Measurements from ENCODE around the gene FAM221A.
"Not testable (repeated sequence)": the region's sequence is repeated elsewhere in the genome, so short reads cannot be mapped to it uniquely, and the experiment has no call there.

The FAM221A gene

GRCh38 chr7:23679898-23680413 is at the start of gene FAM221A:
FAM221A (plus strand) TSS chr7:23680199; CDS start chr7:23680219, 20 bp downstream.
- peak; percentile 85 for DNase-seq

GRCh38 chr7:23633417-23633816 is 46.6 kb upstream of the FAM221A start:
- DNase-seq: no peak

- DNase-seq: no peak
Observed at GRCh38 chr7:23645822-23646221, 34.2 kb upstream of the FAM221A start.

GRCh38 chr7:23653942-23654341 is 26.1 kb upstream of the FAM221A start:
- DNase-seq: no peak

GRCh38 chr7:23654508-23654907 is 25.5 kb upstream of the FAM221A start:
- DNase-seq: no peak

GRCh38 chr7:23655433-23655832 is 24.6 kb upstream of the FAM221A start:
- DNase-seq: no peak

- DNase-seq: no peak
Observed at GRCh38 chr7:23658831-23659427, 21.1 kb upstream of the FAM221A start.

- DNase-seq: no peak
Observed at GRCh38 chr7:23661385-23661784, 18.6 kb upstream of the FAM221A start.

GRCh38 chr7:23662124-23662983 is 17.6 kb upstream of the FAM221A start:
- no peak for DNase-seq

GRCh38 chr7:23662984-23663313 is 17.1 kb upstream of the FAM221A start:
- DNase-seq: no peak

- DNase-seq: no peak
Observed at GRCh38 chr7:23664122-23664521, 15.9 kb upstream of the FAM221A start.

GRCh38 chr7:23672033-23672432 is 8.0 kb upstream of the FAM221A start:
- no peak for DNase-seq

- peak; percentile 57 for DNase-seq
Observed at GRCh38 chr7:23680414-23681405, 711 bp downstream of the FAM221A start.

GRCh38 chr7:23684041-23684440 is 4.0 kb downstream of the FAM221A start:
- DNase-seq: not testable (repeated sequence)

GRCh38 chr7:23685731-23686130 is 5.7 kb downstream of the FAM221A start:
- no peak for DNase-seq

- DNase-seq: no peak
Observed at GRCh38 chr7:23687011-23687410, 7.0 kb downstream of the FAM221A start.

GRCh38 chr7:23689165-23689564 is 9.2 kb downstream of the FAM221A start:
- no peak for DNase-seq

GRCh38 chr7:23691320-23691719 is 11.3 kb downstream of the FAM221A start:
- DNase-seq: no peak

GRCh38 chr7:23693224-23693623 is 13.2 kb downstream of the FAM221A start:
- DNase-seq: no peak

GRCh38 chr7:23696916-23697441 is 17.0 kb downstream of the FAM221A start:
- DNase-seq: peak; percentile 76

GRCh38 chr7:23698822-23699221 is 18.8 kb downstream of the FAM221A start:
- DNase-seq: no peak

- DNase-seq: no peak
Observed at GRCh38 chr7:23700046-23700445, 20.0 kb downstream of the FAM221A start.

All from stimulated activated CD8-positive, alpha-beta memory T cell treated with anti-CD3 and anti-CD28 coated beads, Interleukin-4, amount 100 ng/mL, for 48 hours (primary cell).